ENCODE measurements around the gene ITPR1. TPM values are rescaled to one million over a fixed set of nuclear protein-coding genes. Genes with fewer than 3 reads are reported as not detected.

The ITPR1 gene
- total and polyA plus RNA-seq, 2 experiments from 2014 or later, result 17.6 to 28.8 TPM

DNA sequence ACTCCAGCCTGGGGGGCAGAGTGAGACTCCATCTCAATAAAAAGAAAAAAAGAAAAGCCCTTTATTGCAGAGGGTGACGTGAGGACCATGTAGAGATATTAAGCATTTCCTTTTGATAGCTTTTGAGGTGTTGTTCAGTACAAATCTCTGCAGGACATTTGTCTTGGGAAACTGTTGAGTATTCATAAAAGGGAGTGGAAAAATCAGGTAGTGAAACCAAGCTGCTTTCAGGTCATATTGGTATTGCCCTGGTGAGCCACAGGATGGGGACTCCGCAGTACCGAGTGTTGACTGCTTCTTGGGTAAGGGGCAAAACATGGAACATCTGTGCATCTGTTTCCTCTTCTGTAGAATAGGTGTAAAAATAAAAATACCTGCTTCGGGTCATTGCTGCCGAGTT is 9.9 kb downstream of the ITPR1 start:
- DNase-seq (ENCODE audit: low read depth in 1 of 2, low spot score in 1 of 2), result no peak
- no peaks in the 10 kb centered on the region for H3K36me3 ChIP-seq
- no peak overlapping the region for H3K27ac ChIP-seq
- H3K27me3 ChIP-seq, result no peaks in the 10 kb centered on the region
- TF ChIP-seq, protein P1, sequence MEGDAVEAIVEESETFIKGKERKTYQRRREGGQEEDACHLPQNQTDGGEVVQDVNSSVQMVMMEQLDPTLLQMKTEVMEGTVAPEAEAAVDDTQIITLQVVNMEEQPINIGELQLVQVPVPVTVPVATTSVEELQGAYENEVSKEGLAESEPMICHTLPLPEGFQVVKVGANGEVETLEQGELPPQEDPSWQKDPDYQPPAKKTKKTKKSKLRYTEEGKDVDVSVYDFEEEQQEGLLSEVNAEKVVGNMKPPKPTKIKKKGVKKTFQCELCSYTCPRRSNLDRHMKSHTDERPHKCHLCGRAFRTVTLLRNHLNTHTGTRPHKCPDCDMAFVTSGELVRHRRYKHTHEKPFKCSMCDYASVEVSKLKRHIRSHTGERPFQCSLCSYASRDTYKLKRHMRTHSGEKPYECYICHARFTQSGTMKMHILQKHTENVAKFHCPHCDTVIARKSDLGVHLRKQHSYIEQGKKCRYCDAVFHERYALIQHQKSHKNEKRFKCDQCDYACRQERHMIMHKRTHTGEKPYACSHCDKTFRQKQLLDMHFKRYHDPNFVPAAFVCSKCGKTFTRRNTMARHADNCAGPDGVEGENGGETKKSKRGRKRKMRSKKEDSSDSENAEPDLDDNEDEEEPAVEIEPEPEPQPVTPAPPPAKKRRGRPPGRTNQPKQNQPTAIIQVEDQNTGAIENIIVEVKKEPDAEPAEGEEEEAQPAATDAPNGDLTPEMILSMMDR (IDR thresholded peaks at IDR 0.05; ENCODE audit: low read depth, low read length), result no peak
- H3K4me1 ChIP-seq (ENCODE audit: low read depth), result peaks cover 35% of the 10 kb centered on the region
- H3K4me3 ChIP-seq, result no peak overlapping the region
- no peaks in the 10 kb centered on the region for H3K9me3 ChIP-seq (ENCODE audit: low read depth)

DNA sequence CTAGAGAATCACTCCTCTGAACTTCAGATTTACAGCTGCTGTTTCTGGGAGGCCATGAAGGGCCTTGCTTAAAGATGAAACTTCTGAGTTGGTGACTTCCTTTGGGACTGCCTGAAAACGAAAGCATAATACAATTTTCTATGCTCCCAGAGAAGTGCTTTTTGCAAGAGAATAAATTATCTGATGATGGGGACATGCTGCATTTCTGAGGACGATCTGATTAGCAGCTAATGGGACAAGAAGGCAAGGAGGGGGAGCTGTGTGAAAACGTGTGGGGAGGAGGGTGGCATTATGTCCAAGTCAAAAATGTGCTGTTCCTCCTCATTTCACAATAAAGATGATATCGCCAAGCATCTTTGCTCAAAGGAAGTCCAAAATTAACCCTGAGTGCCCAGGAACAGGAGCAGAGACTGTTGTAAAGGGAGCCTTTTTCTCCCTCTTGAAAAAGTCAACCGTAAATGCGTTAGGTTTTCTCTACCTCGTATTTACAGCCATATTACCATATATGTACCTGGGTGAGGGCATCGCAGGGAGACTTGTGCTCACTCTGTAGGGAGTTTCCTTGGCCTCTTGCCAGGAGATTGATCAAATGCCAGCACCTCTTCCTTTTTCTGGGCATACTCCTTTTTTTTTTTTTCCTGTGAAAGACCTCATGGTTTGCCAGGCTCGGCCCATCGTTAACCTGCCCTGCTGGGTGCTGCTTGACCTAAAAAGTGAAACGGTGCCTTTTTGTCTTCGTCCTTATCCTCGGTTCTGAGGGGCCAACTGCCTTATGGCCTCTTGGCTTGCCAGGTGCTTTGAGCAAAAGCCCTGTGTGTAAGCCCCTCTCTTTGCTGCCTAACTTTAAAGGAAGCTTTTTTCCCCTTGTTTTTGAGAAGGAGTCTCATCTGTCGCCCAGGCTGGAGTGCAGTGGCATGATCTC is 11.5 kb downstream of the ITPR1 start:
- peak overlapping the region; percentile 32 for H3K27ac ChIP-seq
- H3K4me1 ChIP-seq (ENCODE audit: low read depth), result peaks cover 30% of the 10 kb centered on the region
- H3K27me3 ChIP-seq, result no peaks in the 10 kb centered on the region
- H3K9me3 ChIP-seq (ENCODE audit: low read depth), result no peaks in the 10 kb centered on the region
- no peaks in the 10 kb centered on the region for H3K36me3 ChIP-seq
- H3K4me3 ChIP-seq, result no peak overlapping the region
- TF ChIP-seq, protein P1 (IDR thresholded peaks at IDR 0.05; ENCODE audit: low read depth, low read length), result no peak
- peak; percentile 30 to 42 for DNase-seq (ENCODE audit: low read depth in 1 of 2, low spot score in 1 of 2)

DNA sequence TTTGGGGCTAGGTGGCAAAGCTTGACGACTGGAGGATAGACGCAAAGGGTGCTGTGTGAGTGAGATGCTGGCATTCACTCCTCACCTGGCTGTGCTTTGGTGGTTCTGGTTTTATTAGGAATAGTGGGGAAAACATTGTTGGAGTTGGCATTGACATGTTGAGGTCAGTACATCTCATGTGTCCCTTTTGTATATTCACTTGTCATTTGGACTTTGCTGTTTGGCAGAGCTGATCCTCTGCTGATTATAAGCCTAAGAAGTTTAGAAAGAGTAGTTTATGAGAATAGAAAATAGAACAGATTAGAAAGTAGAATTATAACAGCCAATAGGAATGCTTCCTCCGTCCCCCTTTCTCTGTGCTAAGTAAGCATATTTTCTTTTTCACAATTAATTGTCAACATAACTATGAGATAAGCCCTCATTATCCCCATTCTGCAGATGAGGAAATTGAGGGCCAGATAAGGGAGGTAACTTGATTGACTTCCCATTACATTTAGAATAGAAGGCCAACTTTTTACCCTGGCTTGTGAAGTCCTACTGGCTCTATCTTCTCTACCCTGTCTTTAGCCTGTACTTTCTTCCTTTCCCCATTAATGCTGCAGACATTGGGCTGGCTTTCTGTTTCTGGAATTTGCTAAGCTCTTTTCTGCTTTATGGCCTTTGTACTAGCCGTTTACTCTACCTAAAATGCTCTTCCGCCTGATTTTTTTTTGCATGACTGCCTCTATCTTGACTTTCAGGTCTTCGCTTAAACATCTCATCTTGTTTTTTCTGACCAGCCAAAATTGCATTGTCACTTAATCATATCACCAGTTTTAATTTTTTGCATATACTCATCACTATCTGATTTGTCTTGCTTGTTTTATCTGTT is 12.8 kb downstream of the ITPR1 start:
- H3K27me3 ChIP-seq, result no peaks in the 10 kb centered on the region
- H3K4me1 ChIP-seq (ENCODE audit: low read depth), result peaks cover 30% of the 10 kb centered on the region
- DNase-seq (ENCODE audit: low read depth in 1 of 2, low spot score in 1 of 2), result no peak
- TF ChIP-seq, protein P1 (IDR thresholded peaks at IDR 0.05; ENCODE audit: low read depth, low read length), result no peak
- H3K36me3 ChIP-seq, result no peaks in the 10 kb centered on the region
- H3K27ac ChIP-seq, result no peak overlapping the region
- H3K9me3 ChIP-seq (ENCODE audit: low read depth), result no peaks in the 10 kb centered on the region
- H3K4me3 ChIP-seq, result no peak overlapping the region

DNA sequence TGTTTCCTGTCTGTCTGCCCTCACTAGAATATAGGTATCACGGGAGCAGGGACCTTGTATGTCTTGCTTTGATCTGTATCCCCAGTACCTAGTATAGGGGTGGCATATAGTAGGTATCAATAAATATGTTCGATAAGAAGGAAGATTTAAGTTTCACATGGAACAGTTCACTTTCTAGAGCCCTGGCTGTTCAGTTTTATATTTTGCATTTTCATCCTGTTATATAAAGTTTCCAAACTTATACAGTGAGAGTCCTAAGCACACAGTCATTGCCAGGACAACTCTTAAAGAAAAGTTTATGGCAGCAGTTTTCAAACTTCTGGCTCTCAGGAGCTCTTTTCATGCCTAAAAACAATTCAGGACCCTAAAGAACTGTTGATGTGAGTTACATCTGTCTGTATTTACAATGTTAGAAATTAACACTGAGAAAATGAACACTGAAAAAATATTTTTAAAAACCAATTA is 13.4 kb downstream of the ITPR1 start:
- DNase-seq (ENCODE audit: low read depth in 1 of 2, low spot score in 1 of 2), result no peak
- TF ChIP-seq, protein P1 (IDR thresholded peaks at IDR 0.05; ENCODE audit: low read depth, low read length), result no peak
- no peak overlapping the region for H3K27ac ChIP-seq

DNA sequence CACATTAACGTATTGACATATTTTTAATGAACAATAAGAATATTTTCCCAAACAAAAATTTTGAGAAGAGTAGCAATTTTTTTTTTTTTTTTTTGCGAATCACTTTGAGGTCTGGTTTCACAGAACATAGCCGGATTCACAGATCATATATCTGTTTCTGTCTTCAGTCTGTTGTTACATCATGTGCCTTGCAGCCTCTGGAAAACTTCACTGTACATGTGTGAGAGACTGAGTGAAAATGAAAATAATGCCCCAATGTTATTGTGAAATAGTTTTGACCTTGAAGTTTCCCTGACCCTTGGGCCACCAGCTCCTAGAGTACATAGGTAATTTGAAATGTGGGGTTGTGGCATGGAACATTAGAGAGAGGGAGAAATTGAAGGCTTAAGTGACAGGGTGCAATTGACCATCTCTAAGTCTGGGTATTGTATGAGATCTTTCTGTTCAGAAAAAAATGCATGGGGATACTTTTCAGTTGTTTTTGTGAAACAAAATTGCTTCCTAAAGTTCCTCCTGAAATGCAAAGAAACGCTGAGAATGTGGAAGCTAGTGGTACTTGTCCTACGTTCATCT is 14.0 kb downstream of the ITPR1 start:
- Histone ChIP-seq H3K27me3 (no peaks in the 10 kb centered on the region), H3K4me3 (no peak overlapping the region), H3K27ac (no peak overlapping the region), H3K36me3 (no peaks in the 10 kb centered on the region), H3K9me3 (ENCODE audit: low read depth) (no peaks in the 10 kb centered on the region), H3K4me1 (ENCODE audit: low read depth) (peaks cover 34% of the 10 kb centered on the region)
- TF ChIP-seq, protein P1 (IDR thresholded peaks at IDR 0.05; ENCODE audit: low read depth, low read length), result no peak
- DNase-seq (ENCODE audit: low read depth in 1 of 2, low spot score in 1 of 2), result peak in 1 of 2 donors; percentile 53

More for the DNA sequence above, 13.4 kb downstream of the ITPR1 start:
- Histone ChIP-seq H3K4me3 (no peak overlapping the region), H3K36me3 (no peaks in the 10 kb centered on the region), H3K9me3 (ENCODE audit: low read depth) (no peaks in the 10 kb centered on the region), H3K4me1 (ENCODE audit: low read depth) (peaks cover 30% of the 10 kb centered on the region), H3K27me3 (no peaks in the 10 kb centered on the region)
